Activated CD4-positive, alpha-beta T cell treated with anti-CD3 and anti-CD28 coated beads, Interleukin-2, amount 10 ng/mL, durations not matched to agents 24 days and 14 days (primary cell): ENCODE data around the gene IL17REL. TPM values are rescaled to one million over a fixed set of nuclear protein-coding genes. Genes with fewer than 3 reads are reported as not detected.

ENCODE experiments used
- DNase-seq: peaks from one replicate; pipeline ENCODE4 v3.0.0; 2022
- H3K27ac Mint-ChIP-seq: one replicate; pipeline ENCODE4 v1.8.0; 2022; ENCODE audit warnings: mild to moderate bottlenecking, mixed read lengths
- H3K27me3 Mint-ChIP-seq: one replicate; pipeline ENCODE4 v1.8.0; 2022; ENCODE audit warnings: mixed read lengths
- H3K36me3 Mint-ChIP-seq: one replicate; pipeline ENCODE4 v1.8.0; 2022; ENCODE audit warnings: low read depth, mild to moderate bottlenecking, mixed read lengths
- H3K4me1 Mint-ChIP-seq: one replicate; pipeline ENCODE4 v1.8.0; 2021; ENCODE audit warnings: mixed read lengths
- H3K4me3 Mint-ChIP-seq: one replicate; pipeline ENCODE4 v1.8.0; 2022; ENCODE audit warnings: mild to moderate bottlenecking, moderate library complexity, mixed read lengths
- H3K9me3 Mint-ChIP-seq: one replicate; pipeline ENCODE4 v1.8.0; 2021; ENCODE audit warnings: mixed read lengths
- intact Hi-C: fragments of 100-400 bp; cut with micrococcal nuclease; formaldehyde crosslinking; loops from one replicate; pipeline ENCODE4 v1.15.1; 2023
- total RNA-seq: library from RNA; stranded (reverse); gene quantifications from 2 replicates; pipeline ENCODE4 v1.2.3, GENCODE V29; 2022

IL17REL gene
- total RNA-seq, 1 donor from 2014 or later, result 0.09 TPM

DNA sequence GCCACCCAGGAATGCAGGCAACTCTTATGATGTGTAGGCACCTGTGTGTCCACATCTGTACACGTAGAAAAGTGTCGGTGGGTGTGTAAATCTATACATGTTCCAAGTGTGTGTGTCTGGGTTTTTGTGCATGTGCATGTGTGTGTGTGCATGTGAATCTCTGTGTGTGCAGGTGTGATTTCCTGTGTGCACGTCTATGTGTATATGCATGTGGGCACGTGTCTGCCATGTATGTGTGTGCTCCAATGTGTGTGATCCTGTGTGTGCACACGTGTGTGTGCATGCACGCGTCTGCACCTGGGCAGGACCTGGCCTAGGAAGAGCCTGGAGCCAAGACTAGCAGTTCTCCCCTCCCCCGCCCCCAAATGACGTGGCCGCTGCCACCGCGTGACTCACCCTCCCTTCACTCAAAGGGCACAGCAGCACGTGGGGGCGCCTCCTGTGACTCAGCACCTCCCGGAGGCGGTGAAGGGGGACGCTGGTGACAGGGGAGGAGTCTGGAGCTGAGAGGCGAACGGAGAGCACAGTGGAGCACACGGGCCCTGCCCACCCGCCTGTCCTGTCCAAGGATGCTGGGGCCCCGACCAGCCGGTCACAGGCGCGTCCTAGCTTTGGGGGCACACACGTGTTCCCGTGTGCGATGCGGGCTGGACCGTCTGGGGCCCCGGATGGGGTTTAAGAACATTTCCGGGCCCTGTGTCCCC, 41.9 kb downstream of the IL17REL start:
- Mint-ChIP-seq H3K27me3 (no peaks in the 10 kb centered on the region), H3K4me1 (peaks cover 27% of the 10 kb centered on the region), H3K4me3 (peak overlapping the region; percentile 85), H3K36me3 (peaks cover 16% of the 10 kb centered on the region), H3K9me3 (no peaks in the 10 kb centered on the region), H3K27ac (peak overlapping the region; percentile 96)
- DNase-seq, result peak; percentile 96
- intact Hi-C loops, result no loop called here

DNA sequence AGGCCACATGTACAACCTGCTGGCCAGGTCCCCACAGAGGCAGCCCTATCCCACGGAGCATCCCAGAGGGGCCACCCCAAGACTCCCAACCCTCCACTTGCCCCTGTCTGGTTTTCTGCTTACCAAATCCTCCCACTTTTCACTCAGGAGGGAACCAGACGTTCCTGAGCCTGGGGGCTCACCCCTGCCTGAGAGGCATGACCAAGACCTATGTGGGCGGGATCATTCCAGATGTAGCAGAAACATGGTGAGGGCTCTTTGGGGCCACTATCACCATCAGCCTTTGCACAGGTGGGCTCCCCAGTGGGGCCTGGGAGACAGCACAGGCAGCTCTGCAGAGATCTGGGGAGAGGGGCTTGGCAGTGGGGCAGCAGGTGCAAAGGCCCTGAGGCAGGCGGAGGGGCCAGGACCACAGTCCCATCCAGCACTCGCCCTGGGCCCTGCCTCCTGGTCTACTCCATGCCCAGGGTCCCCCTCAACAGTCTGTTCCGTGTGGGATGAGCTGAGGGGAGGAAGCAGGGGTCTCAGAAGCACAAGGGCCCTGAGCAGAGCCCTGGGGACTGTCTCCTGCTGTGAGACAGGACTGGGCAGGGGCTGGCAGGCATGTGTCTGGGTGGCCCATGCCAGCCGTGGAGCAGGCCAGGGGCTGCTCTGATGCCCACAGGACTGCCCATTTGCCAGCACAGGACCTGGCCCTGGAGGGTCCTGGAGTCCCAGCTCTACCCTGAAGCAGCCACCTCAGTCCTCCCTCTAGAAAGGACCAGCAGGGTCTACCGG, 42.6 kb downstream of the IL17REL start:
- H3K4me1 Mint-ChIP-seq, result peaks cover 21% of the 10 kb centered on the region
- H3K9me3 Mint-ChIP-seq, result no peaks in the 10 kb centered on the region
- H3K27ac Mint-ChIP-seq, result peak overlapping the region; percentile 96
- no peaks in the 10 kb centered on the region for H3K27me3 Mint-ChIP-seq
- H3K4me3 Mint-ChIP-seq, result peak overlapping the region; percentile 85
- H3K36me3 Mint-ChIP-seq, result peaks cover 14% of the 10 kb centered on the region
- intact Hi-C loops, result no loop called here
- peak; percentile 64 for DNase-seq

- peak; percentile 66 for DNase-seq
- H3K4me1 Mint-ChIP-seq, result peaks cover 24% of the 10 kb centered on the region
- intact Hi-C loops, result no loop called here
- H3K4me3 Mint-ChIP-seq, result peak overlapping the region; percentile 29
- no peaks in the 10 kb centered on the region for H3K27me3 Mint-ChIP-seq
- H3K36me3 Mint-ChIP-seq, result peaks cover 23% of the 10 kb centered on the region
- H3K27ac Mint-ChIP-seq, result peak overlapping the region; percentile 96
- H3K9me3 Mint-ChIP-seq, result no peaks in the 10 kb centered on the region
Measured at GRCh38 chr22:49968831-49969661, 43.5 kb downstream of the IL17REL start.

DNA sequence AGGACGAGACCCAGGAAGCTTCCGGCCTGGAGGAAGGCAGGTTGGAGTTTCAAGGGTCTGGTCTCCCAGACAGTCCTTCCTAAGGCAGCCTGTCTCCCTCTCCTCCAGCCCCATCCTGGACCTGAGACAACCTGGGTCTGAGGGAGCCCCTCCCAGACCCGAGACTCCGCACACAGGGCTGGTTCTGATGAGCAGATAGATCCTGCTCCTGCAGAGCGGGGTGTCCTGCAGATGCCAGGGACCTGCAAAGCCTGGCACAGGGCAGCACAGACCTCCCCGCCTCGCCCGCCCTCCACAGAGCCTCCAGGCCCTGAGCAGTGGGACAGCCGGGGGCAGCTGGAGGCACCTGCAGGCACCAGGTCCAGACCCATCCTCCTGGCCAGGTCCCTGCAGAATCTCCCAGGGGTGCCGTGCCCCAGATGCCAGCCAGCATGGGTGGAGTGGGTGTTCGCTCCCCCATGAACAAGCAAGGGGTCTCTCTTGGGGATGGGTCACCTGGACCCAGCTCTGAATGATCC, 44.2 kb downstream of the IL17REL start:
- Mint-ChIP-seq H3K27me3 (no peaks in the 10 kb centered on the region), H3K9me3 (no peaks in the 10 kb centered on the region), H3K4me1 (peaks cover 30% of the 10 kb centered on the region), H3K36me3 (peaks cover 29% of the 10 kb centered on the region), H3K4me3 (no peak overlapping the region), H3K27ac (peak overlapping the region; percentile 63)
- intact Hi-C loops, result no loop called here
- DNase-seq, result no peak

DNA sequence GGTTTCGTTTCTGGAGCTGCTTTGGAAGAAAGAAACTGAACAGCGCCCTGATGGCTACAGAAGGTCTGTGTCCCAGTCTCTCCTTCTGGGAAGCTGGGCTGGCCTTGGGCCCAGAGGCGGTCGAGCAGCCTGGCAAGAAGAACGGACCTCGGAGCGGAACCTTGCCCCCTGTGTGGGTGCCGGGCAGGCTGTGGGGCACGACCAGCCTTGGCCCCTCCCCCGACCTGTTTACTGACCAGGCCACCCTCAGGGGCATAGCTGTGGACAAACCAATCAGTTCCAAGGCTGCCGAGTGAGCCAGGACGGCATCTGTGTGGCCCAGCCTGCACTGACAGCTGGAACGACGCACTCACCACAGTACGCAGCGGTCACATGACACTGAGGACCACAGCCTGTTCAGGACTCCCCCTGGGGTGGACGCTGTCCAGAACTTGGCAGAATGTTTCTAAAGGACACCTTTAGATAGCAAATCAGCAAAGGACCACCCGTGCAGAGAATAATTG, 44.8 kb downstream of the IL17REL start:
- H3K27ac Mint-ChIP-seq, result peak overlapping the region; percentile 63
- H3K36me3 Mint-ChIP-seq, result peaks cover 35% of the 10 kb centered on the region
- H3K4me3 Mint-ChIP-seq, result no peak overlapping the region

GRCh38 chr22:49966774-49967705, 45.5 kb downstream of the IL17REL start:
- Mint-ChIP-seq H3K4me1 (peaks cover 30% of the 10 kb centered on the region), H3K36me3 (peaks cover 39% of the 10 kb centered on the region), H3K27ac (peak overlapping the region; percentile 70), H3K4me3 (peak overlapping the region; percentile 21), H3K9me3 (no peaks in the 10 kb centered on the region), H3K27me3 (no peaks in the 10 kb centered on the region)
- intact Hi-C loops, result no loop called here
- DNase-seq, result peak; percentile 62

More for the DNA sequence above, 44.8 kb downstream of the IL17REL start:
- H3K4me1 Mint-ChIP-seq, result peaks cover 30% of the 10 kb centered on the region
- peak; percentile 60 for DNase-seq
- H3K9me3 Mint-ChIP-seq, result no peaks in the 10 kb centered on the region
- intact Hi-C loops, result no loop called here
- H3K27me3 Mint-ChIP-seq, result no peaks in the 10 kb centered on the region

- Mint-ChIP-seq H3K4me3 (peak overlapping the region; percentile 43), H3K4me1 (peaks cover 29% of the 10 kb centered on the region), H3K9me3 (no peaks in the 10 kb centered on the region), H3K27ac (peak overlapping the region; percentile 34), H3K36me3 (peaks cover 45% of the 10 kb centered on the region), H3K27me3 (no peaks in the 10 kb centered on the region)
- intact Hi-C loops, result no loop called here
- peak; percentile 68 for DNase-seq
Measured at GRCh38 chr22:49966041-49966773, 46.4 kb downstream of the IL17REL start.

DNA sequence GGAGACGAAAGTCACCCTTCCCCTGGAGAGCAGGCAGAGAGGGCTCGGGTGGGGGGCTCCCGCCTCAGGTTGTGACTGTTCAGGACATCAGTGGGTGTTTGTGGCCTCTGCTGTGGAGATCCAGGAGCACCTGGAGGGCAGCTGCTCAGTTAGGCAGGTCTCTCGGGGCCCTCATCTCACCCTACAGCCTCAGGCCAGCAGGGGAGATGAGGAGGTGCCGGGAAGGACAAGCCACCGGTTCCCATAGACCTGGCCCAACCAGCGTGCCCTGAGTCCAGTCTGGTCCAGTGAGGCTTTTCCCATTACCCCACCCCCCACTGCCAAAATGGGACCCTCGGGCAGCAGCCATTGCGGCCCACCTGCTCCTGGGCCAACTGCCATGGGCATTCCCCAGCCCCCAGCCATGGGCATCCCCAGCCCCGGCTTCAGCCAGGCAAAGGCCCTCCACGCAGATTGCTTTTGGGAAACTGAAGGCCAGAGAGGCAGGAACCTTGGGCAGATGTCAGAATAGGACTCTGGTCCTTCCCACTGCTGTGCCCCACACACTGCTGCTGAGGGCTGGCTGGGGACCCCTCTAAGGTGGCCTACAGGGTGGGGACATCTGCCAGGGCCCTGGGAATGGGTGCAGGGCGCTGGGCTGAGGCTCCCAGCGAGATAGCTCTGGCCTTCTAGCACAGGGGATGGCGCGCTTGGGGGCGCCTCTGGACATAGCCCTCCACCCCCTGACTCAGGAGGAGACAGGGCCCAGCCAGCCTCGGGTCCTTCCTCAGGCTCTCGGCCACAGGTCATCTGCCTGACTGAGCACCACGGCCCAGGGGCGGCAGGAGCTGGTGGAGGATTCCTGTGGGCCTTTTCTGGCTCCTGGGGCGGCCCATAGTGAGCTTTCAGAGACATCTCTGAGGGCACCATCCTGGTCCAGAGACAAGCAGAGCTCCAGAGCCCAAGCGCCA, 47.2 kb downstream of the IL17REL start:
- peaks cover 21% of the 10 kb centered on the region for H3K4me1 Mint-ChIP-seq
- H3K27me3 Mint-ChIP-seq, result no peaks in the 10 kb centered on the region
- H3K36me3 Mint-ChIP-seq, result peaks cover 40% of the 10 kb centered on the region
- intact Hi-C loops, result no loop called here
- DNase-seq, result peak; percentile 65
- H3K4me3 Mint-ChIP-seq, result peak overlapping the region; percentile 94
- H3K9me3 Mint-ChIP-seq, result no peaks in the 10 kb centered on the region
- peak overlapping the region; percentile 83 for H3K27ac Mint-ChIP-seq

DNA sequence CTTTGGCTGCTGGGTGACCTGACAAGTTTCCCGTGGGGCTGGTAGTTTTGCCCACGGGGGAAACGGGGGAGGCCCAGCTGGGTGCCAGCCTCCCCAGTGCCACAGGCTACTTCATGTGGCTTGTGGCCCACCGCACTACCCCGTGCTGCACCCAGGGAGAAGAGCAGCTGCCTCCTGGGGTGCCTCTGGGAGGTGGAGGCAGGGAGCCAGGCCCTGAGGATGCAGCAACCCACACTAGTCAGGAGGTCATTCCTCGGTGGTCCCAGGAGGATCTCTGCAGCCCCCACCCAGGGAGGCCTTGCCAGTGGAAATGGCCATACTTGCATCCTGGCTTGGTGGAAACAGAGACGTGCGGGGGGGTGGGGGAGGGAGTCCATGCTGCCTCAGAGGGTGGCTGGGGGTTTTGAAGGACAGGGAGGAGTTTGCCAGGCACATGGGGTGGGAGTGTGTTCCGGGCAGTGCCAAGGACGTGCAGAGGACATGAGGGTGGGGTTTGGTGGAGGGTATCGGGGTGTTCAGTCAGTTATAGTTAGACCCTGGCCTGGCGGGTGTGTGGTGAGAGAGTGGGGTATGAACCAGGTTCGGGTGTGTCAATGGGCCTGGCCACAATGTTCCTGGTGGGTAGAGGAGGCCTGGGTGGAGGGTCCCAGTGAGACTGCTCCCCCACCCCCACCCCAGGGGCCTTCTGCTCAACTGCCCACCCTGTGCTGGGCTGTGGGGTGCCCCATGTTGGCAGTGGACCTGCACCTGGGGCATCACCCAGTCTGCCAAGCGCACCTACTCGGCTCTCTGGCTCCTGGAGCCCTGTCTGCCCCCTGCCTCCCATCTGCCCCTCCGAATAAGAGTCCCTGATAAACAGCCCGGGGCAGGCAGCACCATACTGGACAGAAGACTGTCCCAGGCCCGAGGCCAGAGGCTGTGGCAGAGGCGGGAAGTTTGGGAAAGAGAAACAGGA, 48.2 kb downstream of the IL17REL start:
- Mint-ChIP-seq H3K9me3 (no peaks in the 10 kb centered on the region), H3K27ac (peak overlapping the region; percentile 83), H3K4me3 (peak overlapping the region; percentile 94), H3K36me3 (peaks cover 40% of the 10 kb centered on the region), H3K27me3 (no peaks in the 10 kb centered on the region), H3K4me1 (peaks cover 15% of the 10 kb centered on the region)
- intact Hi-C loops, result loop anchor here (5.0 kb wide), 2 partner anchors 112 to 563 kb away; partner anchors contain the start of genes SCO2 and ZBED4
- peak; percentile 60 for DNase-seq

DNA sequence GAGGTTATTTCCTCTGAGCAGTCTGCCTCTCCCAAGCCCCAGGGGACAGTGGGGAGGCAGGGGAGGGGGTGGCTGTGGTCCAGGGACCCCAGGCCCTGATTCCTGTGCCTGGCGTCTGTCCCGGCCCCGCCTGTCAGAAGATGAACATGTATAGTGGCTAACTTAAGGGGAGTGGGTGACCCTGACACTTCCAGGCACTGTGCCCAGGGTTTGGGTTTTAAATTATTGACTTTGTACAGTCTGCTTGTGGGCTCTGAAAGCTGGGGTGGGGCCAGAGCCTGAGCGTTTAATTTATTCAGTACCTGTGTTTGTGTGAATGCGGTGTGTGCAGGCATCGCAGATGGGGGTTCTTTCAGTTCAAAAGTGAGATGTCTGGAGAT, 48.9 kb downstream of the IL17REL start:
- H3K27me3 Mint-ChIP-seq, result no peaks in the 10 kb centered on the region
- H3K9me3 Mint-ChIP-seq, result no peaks in the 10 kb centered on the region
- intact Hi-C loops, result loop anchor here (5.0 kb wide), 2 partner anchors 111 to 564 kb away; partner anchors contain the start of genes SCO2 and ZBED4
- H3K27ac Mint-ChIP-seq, result peak overlapping the region; percentile 83
- peaks cover 40% of the 10 kb centered on the region for H3K36me3 Mint-ChIP-seq
- peak overlapping the region; percentile 94 for H3K4me3 Mint-ChIP-seq
- peaks cover 19% of the 10 kb centered on the region for H3K4me1 Mint-ChIP-seq
- no peak for DNase-seq
